ENCODE results near the gene UBE2QL1.

DNA sequence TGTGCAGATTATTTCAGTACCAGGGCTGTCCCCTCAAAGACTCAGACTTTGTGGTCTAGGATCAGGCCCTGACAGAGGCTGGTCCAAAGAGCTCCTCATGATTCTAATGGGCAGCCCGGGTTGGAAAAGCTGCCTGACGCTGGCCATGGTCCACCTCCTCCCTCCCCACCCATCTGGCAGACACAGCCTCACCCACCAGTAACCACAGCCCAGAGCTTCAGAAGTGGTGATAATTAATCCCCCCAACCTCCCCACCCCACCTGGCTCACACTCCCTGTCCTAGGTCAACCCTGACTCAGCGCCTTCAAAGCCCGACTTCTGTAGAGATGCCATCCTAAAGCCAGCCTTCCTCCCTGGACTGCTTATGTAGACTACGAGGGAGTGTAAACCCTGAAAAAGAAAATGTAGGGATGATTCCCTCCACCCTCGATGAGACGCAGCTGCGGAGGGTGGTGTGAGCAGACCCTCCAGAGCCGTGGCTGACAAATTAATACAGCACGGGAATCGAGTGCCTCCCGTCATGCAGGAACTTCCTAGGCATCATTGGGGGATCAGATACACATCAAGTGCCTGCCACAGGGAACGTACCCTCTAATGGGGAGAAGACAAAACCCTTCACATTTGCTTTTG is 7.0 kb downstream of the UBE2QL1 start:
- TF ChIP-seq EP300 (IDR thresholded peaks at IDR 0.05), result no peak
- no peak for TF ChIP-seq CTCF (IDR thresholded peaks at IDR 0.05)
- no peak for TF ChIP-seq POLR2AphosphoS5 (IDR thresholded peaks at IDR 0.05)

Measured in gastroesophageal sphincter (tissue), 3 donors.